Activated naive CD4-positive, alpha-beta T cell treated with anti-CD3 and anti-CD28 coated beads, Interleukin-2, amount 50 U/mL, for 24 hours (primary cell): Measurements from ENCODE around the gene PRSS50.

ENCODE experiments used
- H3K27ac Mint-ChIP-seq: one replicate; pipeline ENCODE4 v1.8.0; 2021; ENCODE audit warnings: mild to moderate bottlenecking, mixed read lengths
- H3K27me3 Mint-ChIP-seq: one replicate; pipeline ENCODE4 v1.8.0; 2021; ENCODE audit warnings: mixed read lengths
- H3K36me3 Mint-ChIP-seq: one replicate; pipeline ENCODE4 v1.8.0; 2021; ENCODE audit warnings: mixed read lengths
- H3K4me1 Mint-ChIP-seq: one replicate; pipeline ENCODE4 v1.8.0; 2021; ENCODE audit warnings: mixed read lengths
- H3K4me3 Mint-ChIP-seq: one replicate; pipeline ENCODE4 v1.8.0; 2021; ENCODE audit warnings: mild to moderate bottlenecking, mixed read lengths
- H3K9me3 Mint-ChIP-seq: one replicate; pipeline ENCODE4 v1.8.0; 2021; ENCODE audit warnings: mixed read lengths

PRSS50 gene

GRCh38 chr3:46674031-46674845 lies 43.4 kb downstream of the PRSS50 start:
- Mint-ChIP-seq H3K4me1 (no peaks in the 10 kb centered on the region), H3K27me3 (no peaks in the 10 kb centered on the region), H3K9me3 (no peaks in the 10 kb centered on the region), H3K27ac (no peak overlapping the region), H3K36me3 (peaks cover 2% of the 10 kb centered on the region), H3K4me3 (no peak overlapping the region)

GRCh38 chr3:46673151-46674030 lies 44.3 kb downstream of the PRSS50 start:
- H3K27ac Mint-ChIP-seq: no peak overlapping the region
- no peaks in the 10 kb centered on the region for H3K4me1 Mint-ChIP-seq

GRCh38 chr3:46672349-46672695 lies 45.3 kb downstream of the PRSS50 start:
- Mint-ChIP-seq H3K36me3 (peaks cover 2% of the 10 kb centered on the region), H3K4me1 (no peaks in the 10 kb centered on the region), H3K27me3 (no peaks in the 10 kb centered on the region), H3K9me3 (no peaks in the 10 kb centered on the region), H3K27ac (no peak overlapping the region), H3K4me3 (no peak overlapping the region)

More at GRCh38 chr3:46673151-46674030, 44.3 kb downstream of the PRSS50 start:
- Mint-ChIP-seq H3K4me3 (no peak overlapping the region), H3K36me3 (peaks cover 2% of the 10 kb centered on the region), H3K9me3 (no peaks in the 10 kb centered on the region), H3K27me3 (no peaks in the 10 kb centered on the region)

GRCh38 chr3:46671541-46672348 lies 45.9 kb downstream of the PRSS50 start:
- no peaks in the 10 kb centered on the region for H3K9me3 Mint-ChIP-seq
- no peaks in the 10 kb centered on the region for H3K4me1 Mint-ChIP-seq
- no peaks in the 10 kb centered on the region for H3K27me3 Mint-ChIP-seq
- no peak overlapping the region for H3K27ac Mint-ChIP-seq
- no peak overlapping the region for H3K4me3 Mint-ChIP-seq
- peaks cover 2% of the 10 kb centered on the region for H3K36me3 Mint-ChIP-seq

DNA sequence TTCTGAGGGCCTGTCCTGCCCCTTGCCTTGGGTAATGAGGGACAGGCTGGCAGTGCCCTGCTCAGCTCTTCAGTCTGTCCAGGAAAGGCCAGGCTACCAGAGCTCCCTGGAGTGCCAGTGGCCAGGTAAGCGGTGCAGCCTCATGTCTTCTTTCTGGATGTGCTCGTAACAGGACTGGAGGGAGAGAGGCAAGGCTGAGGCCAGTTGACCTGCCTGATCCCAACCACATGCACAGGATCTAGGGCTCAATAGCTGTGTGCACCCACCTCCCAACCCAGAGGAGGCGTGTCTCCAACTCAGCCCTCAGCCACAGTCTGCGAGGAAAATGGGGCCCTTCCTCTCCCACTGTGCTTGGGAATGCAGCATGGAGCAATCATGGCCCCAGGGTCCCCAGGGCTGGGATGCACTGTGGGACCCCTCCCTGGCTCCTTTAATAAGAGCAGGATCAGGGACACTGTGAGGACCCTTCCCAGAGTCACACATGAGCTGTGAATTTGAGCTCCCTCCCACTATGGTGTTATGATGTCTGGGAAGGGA lies 46.7 kb downstream of the PRSS50 start:
- Mint-ChIP-seq H3K4me1 (no peaks in the 10 kb centered on the region), H3K27me3 (no peaks in the 10 kb centered on the region), H3K9me3 (no peaks in the 10 kb centered on the region), H3K27ac (no peak overlapping the region), H3K36me3 (peaks cover 2% of the 10 kb centered on the region), H3K4me3 (no peak overlapping the region)

- H3K27ac Mint-ChIP-seq: no peak overlapping the region
- H3K36me3 Mint-ChIP-seq: peaks cover 2% of the 10 kb centered on the region
- H3K4me3 Mint-ChIP-seq: no peak overlapping the region
- no peaks in the 10 kb centered on the region for H3K4me1 Mint-ChIP-seq
- no peaks in the 10 kb centered on the region for H3K9me3 Mint-ChIP-seq
- H3K27me3 Mint-ChIP-seq: no peaks in the 10 kb centered on the region
Measured at GRCh38 chr3:46670000-46670890, 47.4 kb downstream of the PRSS50 start.

DNA sequence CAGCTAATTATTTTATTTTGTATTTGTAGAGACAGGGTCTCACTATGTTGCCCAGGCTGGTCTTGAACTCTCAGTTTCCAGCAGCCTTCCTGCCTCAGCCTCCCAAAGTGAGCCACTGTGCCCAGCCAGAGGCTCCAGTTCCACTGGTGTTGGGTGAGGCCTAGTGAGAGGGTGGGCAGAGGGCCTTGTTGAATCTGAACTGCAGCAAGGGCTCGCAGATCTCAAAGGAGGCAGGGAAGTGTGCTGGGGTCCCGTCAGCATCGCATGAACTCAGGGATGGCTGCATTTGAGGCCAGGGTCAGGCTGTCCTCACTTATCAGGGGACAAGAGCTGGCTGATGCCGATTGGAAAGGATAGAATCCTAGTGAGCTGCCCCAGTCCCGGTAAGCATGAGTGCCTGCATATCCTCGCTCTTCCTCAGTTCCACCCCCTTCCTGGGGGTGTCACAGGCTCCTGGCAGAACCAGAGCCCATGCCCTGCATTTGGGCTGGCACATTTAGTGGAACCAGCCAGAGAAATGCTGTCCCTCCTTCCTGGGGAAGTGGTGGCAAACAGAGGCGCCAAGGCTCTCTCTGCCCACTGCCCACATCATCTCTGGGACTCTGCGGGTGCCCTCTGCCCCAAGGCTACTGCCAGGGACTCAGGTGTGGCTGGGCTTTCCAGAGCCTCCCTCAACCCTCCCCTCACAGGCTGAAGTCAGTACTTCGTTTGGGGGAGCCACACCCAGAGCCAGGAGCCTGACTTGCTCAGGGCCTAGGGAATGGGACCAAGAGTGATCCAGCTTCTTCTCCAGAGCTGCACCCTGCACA lies 48.3 kb downstream of the PRSS50 start:
- Mint-ChIP-seq H3K4me1 (no peaks in the 10 kb centered on the region), H3K36me3 (peaks cover 2% of the 10 kb centered on the region), H3K9me3 (no peaks in the 10 kb centered on the region)

DNA sequence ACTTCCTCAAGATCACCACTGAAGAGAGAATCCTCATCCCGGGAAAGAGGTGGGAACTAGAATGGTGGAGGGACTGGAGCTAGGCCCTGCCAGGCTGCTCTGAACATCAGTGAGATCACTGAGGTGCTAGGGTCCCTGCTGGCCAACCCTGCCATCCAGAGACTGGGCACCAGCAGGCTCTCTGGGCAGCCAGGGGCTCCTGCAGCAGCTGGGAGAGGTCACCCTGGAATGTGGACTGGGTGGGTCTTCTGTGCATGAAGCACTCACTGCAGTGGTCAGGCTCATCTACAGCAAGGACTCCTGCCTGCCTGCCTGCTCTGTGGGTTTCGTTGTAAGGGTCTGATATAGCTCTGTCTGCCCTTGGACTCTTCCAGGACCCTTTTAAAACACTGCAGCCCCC lies 49.1 kb downstream of the PRSS50 start:
- Mint-ChIP-seq H3K27me3 (no peaks in the 10 kb centered on the region), H3K9me3 (no peaks in the 10 kb centered on the region), H3K36me3 (peaks cover 2% of the 10 kb centered on the region), H3K4me3 (no peak overlapping the region), H3K4me1 (no peaks in the 10 kb centered on the region), H3K27ac (no peak overlapping the region)

More for the DNA sequence above, 48.3 kb downstream of the PRSS50 start:
- Mint-ChIP-seq H3K4me3 (no peak overlapping the region), H3K27ac (peak overlapping the region; percentile 51), H3K27me3 (no peaks in the 10 kb centered on the region)

DNA sequence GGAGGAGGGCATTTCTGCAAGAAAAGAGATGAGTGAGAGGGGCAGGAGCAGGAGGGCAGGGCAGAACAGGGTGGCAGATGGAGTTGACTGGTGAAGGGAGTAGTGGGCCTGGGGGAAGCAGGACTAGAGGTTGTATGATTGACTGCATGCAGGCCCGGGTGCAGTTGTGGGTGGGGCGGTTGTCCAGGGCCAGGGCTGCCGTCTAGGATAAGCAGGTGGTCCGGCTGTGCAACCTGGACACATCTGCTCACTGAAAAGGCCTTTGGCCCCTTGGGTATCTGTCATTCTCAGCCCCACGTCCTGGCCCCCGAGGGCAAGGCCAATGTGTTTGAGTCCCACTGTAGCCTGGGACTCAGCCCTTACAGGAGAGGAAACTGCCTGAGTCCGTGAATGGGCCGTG lies 49.6 kb downstream of the PRSS50 start:
- Mint-ChIP-seq H3K4me1 (no peaks in the 10 kb centered on the region), H3K4me3 (no peak overlapping the region), H3K27ac (peak overlapping the region; percentile 30), H3K9me3 (no peaks in the 10 kb centered on the region), H3K36me3 (no peaks in the 10 kb centered on the region), H3K27me3 (no peaks in the 10 kb centered on the region)

DNA sequence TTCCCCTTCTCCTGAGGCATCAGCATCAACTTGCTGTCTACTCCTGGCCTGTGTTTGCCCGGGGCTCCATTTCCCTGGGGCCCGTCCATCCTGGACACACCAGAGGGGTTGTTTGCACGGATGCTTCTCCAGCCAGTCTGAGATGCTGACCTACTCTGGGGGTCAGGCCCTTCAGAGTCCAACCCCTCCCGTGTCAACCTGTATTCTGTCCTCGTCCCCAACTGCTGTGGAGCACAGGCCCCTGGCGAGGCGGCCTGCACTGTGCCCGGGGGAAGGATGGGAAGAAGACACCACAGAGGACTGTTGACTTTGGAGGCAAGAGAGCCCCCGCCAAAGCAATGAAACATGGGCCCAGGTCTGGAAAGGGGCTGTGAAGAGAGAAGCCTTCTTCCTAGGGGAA lies 50.0 kb downstream of the PRSS50 start:
- Mint-ChIP-seq H3K4me1 (no peaks in the 10 kb centered on the region), H3K4me3 (no peak overlapping the region), H3K27ac (peak overlapping the region; percentile 30), H3K36me3 (no peaks in the 10 kb centered on the region), H3K27me3 (no peaks in the 10 kb centered on the region), H3K9me3 (no peaks in the 10 kb centered on the region)

- Mint-ChIP-seq H3K4me1 (no peaks in the 10 kb centered on the region), H3K27ac (no peak overlapping the region), H3K36me3 (no peaks in the 10 kb centered on the region), H3K27me3 (no peaks in the 10 kb centered on the region), H3K9me3 (no peaks in the 10 kb centered on the region), H3K4me3 (no peak overlapping the region)
Measured at GRCh38 chr3:46667061-46667621, 50.5 kb downstream of the PRSS50 start.

GRCh38 chr3:46666453-46666845 lies 51.2 kb downstream of the PRSS50 start:
- no peaks in the 10 kb centered on the region for H3K4me1 Mint-ChIP-seq
- H3K4me3 Mint-ChIP-seq: no peak overlapping the region
- peaks cover 1% of the 10 kb centered on the region for H3K27me3 Mint-ChIP-seq
- H3K9me3 Mint-ChIP-seq: no peaks in the 10 kb centered on the region
- H3K36me3 Mint-ChIP-seq: no peaks in the 10 kb centered on the region
- no peak overlapping the region for H3K27ac Mint-ChIP-seq

- H3K9me3 Mint-ChIP-seq: no peaks in the 10 kb centered on the region
Measured at GRCh38 chr3:46665763-46666452, 51.8 kb downstream of the PRSS50 start.

More at GRCh38 chr3:46665763-46666452, 51.8 kb downstream of the PRSS50 start:
- H3K4me3 Mint-ChIP-seq: no peak overlapping the region
- no peaks in the 10 kb centered on the region for H3K4me1 Mint-ChIP-seq
- H3K27ac Mint-ChIP-seq: no peak overlapping the region
- H3K27me3 Mint-ChIP-seq: peaks cover 1% of the 10 kb centered on the region
- H3K36me3 Mint-ChIP-seq: no peaks in the 10 kb centered on the region
